OCI-LY3 (cell line): ENCODE data around the gene POLR2B.
"Not testable (repeated sequence)": the region's sequence is repeated elsewhere in the genome, so short reads cannot be mapped to it uniquely, and the experiment has no call there.

Source experiments
- H2AFZ ChIP-seq: fragments of 200-600, 300-600 bp; shearing (Covaris generic); 2 replicates; pipeline ENCODE4 v1.6.0; 2014; ENCODE audit warnings: antibody characterized with exemption, low read depth, low read length
- H3K27ac ChIP-seq: fragments of 200-600, 300-600 bp; sonication (generic); 2 replicates; pipeline ENCODE4 v1.5.1; 2014; ENCODE audit warnings: mild to moderate bottlenecking, low read length, moderate library complexity, mixed read lengths
- H3K27me3 ChIP-seq: fragments of 200-600, 300-600 bp; sonication (generic); 2 replicates; pipeline ENCODE4 v1.6.1; 2014; ENCODE audit warnings: low read depth, low read length, mixed read lengths
- H3K36me3 ChIP-seq: fragments of 200-600, 300-600 bp; sonication (generic); replicated peaks from 2 replicates; pipeline ENCODE3; 2014; ENCODE audit warnings: low read depth, low read length, mixed read lengths
- H3K4me1 ChIP-seq: fragments of 300-600, 200-600 bp; sonication (generic); 2 replicates; pipeline ENCODE4 v1.6.1; 2014; ENCODE audit warnings: low read length, mixed read lengths
- H3K4me2 ChIP-seq: fragments of 200-600, 300-600 bp; sonication (generic); 2 replicates; pipeline ENCODE4 v1.6.1; 2014; ENCODE audit warnings: low read length, mixed read lengths
- H3K4me3 ChIP-seq: fragments of 300-600, 200-600 bp; sonication (generic); 2 replicates; pipeline ENCODE4 v1.5.1; 2014; ENCODE audit warnings: antibody characterized with exemption, mild to moderate bottlenecking, low read length, moderate library complexity
- H3K79me2 ChIP-seq: fragments of 300-600, 200-600 bp; shearing (Covaris generic); 2 replicates; pipeline ENCODE4 v1.6.1; 2014; ENCODE audit warnings: mild to moderate bottlenecking, low read length, mixed read lengths
- H3K9ac ChIP-seq: fragments of 300-600, 200-600 bp; shearing (Covaris generic); 2 replicates; pipeline ENCODE4 v1.6.0; 2014; ENCODE audit warnings: mild to moderate bottlenecking, low read length, moderate library complexity
- H3K9me3 ChIP-seq: fragments of 200-600, 300-600 bp; shearing (Covaris generic); 2 replicates; pipeline ENCODE4 v1.6.1; 2014; ENCODE audit warnings: low read length, mixed read lengths; ENCODE audit not compliant: insufficient read depth
- H4K20me1 ChIP-seq: fragments of 200-600, 300-600 bp; sonication (generic); 2 replicates; pipeline ENCODE4 v1.6.1; 2016; ENCODE audit warnings: low read length, mixed read lengths; ENCODE audit not compliant: insufficient read depth
- CTCF ChIP-seq: fragments of 200-600, 300-600 bp; sonication (generic); IDR thresholded peaks from 2 replicates; pipeline ENCODE4 v1.5.1; 2014; ENCODE audit warnings: antibody characterized with exemption, low read length, low read depth
- EZH2phosphoT487 ChIP-seq: fragments of 200-600 bp; shearing (Covaris generic); IDR thresholded peaks from 2 replicates; pipeline ENCODE4 v1.6.1; 2018; ENCODE audit warnings: antibody characterized with exemption, mixed run types, low read depth

POLR2B gene

GRCh38 chr4:57059890-57060716 lies 81.4 kb downstream of the POLR2B start:
- H3K4me2 ChIP-seq, result no peak overlapping the region
- H4K20me1 ChIP-seq, result no peaks in the 10 kb centered on the region
- H3K27ac ChIP-seq, result no peak overlapping the region
- TF ChIP-seq CTCF (no peak), EZH2phosphoT487 (no peak)
- H3K9ac ChIP-seq, result no peak overlapping the region
- no peaks in the 10 kb centered on the region for H3K79me2 ChIP-seq
- H2AFZ ChIP-seq, result no peak overlapping the region
- no peaks in the 10 kb centered on the region for H3K36me3 ChIP-seq
- no peaks in the 10 kb centered on the region for H3K9me3 ChIP-seq
- H3K4me3 ChIP-seq, result no peak overlapping the region
- no peaks in the 10 kb centered on the region; the same call in 1 of the 2 replicates for H3K4me1 ChIP-seq
- H3K27me3 ChIP-seq, result no peaks in the 10 kb centered on the region; the same call in 1 of the 2 replicates

DNA sequence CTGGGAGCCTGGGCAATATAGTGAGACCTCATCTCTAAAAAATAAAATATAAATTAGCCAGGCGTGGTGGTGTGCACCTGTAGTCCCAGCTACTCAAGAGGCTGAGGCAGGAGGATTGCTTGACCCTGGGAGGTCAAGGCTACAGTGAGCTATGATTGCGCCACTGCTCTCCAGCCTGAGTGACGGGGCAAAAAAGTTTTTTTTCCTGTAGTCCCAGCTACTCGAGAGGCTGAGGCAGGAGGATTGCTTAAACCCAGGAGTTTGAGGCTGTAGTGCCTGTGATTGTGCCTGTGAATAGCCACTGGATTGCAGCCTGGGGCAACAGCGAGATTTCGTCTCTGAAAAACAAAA lies 82.0 kb downstream of the POLR2B start:
- not testable (repeated sequence) for H3K79me2 ChIP-seq, H3K27me3 ChIP-seq, H3K4me1 ChIP-seq, H3K9ac ChIP-seq, H3K4me2 ChIP-seq, H3K27ac ChIP-seq, H2AFZ ChIP-seq, H3K36me3 ChIP-seq, H3K9me3 ChIP-seq, H3K4me3 ChIP-seq, H4K20me1 ChIP-seq

GRCh38 chr4:57061395-57061794 lies 82.7 kb downstream of the POLR2B start:
- Histone ChIP-seq H3K27me3 (no peaks in the 10 kb centered on the region; the same call in 1 of the 2 replicates), H3K9me3 (no peaks in the 10 kb centered on the region), H3K4me1 (no peaks in the 10 kb centered on the region; the same call in 1 of the 2 replicates), H3K79me2 (no peaks in the 10 kb centered on the region), H3K27ac (no peak overlapping the region), H3K36me3 (no peaks in the 10 kb centered on the region), H3K4me3 (no peak overlapping the region), H4K20me1 (no peaks in the 10 kb centered on the region), H3K9ac (no peak overlapping the region), H2AFZ (no peak overlapping the region), H3K4me2 (no peak overlapping the region)
- no peak for TF ChIP-seq EZH2phosphoT487
- no peak for TF ChIP-seq CTCF

- Histone ChIP-seq H3K27ac (no peak overlapping the region), H3K27me3 (no peaks in the 10 kb centered on the region), H3K4me1 (no peaks in the 10 kb centered on the region; the same call in 1 of the 2 replicates), H2AFZ (no peak overlapping the region), H3K4me2 (no peak overlapping the region), H4K20me1 (no peaks in the 10 kb centered on the region), H3K9ac (no peak overlapping the region), H3K9me3 (no peaks in the 10 kb centered on the region), H3K4me3 (no peak overlapping the region), H3K79me2 (no peaks in the 10 kb centered on the region), H3K36me3 (no peaks in the 10 kb centered on the region)
- TF ChIP-seq EZH2phosphoT487 (no peak), CTCF (no peak)
These were observed 84.8 kb downstream of the POLR2B start for GRCh38 chr4:57063518-57063917.
